IMR-90 (cell line): ENCODE results near the gene TMED3. TPM values are rescaled to one million over a fixed set of nuclear protein-coding genes. Genes with fewer than 3 reads are reported as not detected.

Experiments used
- ATAC-seq: fragments of 200-7000 bp; cut with Tn5 transposase; 2 replicates; pipeline ENCODE4 v1.9.1; 2020; ENCODE audit warnings: low read depth, mild to moderate bottlenecking, moderate library complexity
- BruUV-seq: library from RNA; stranded (reverse); fragments of 400-500 nt; replicated peaks from 2 replicates; lab custom pipeline; 2021; lab: Mats Ljungman, UMichigan
- CTCF ChIA-PET: fragments of 300-600 bp; formaldehyde crosslinking; extraction: SDS; loops from one replicate; lab custom pipeline; 2021; ENCODE audit warnings: antibody characterized with exemption; lab: Yijun Ruan, JAX
- POLR2A ChIA-PET: fragments of 300-600 bp; sonication (Branson Sonifier 250); formaldehyde crosslinking; loops from one replicate; lab custom pipeline; 2022; ENCODE audit warnings: antibody characterized with exemption; ENCODE audit not compliant: unreplicated experiment; lab: Charles Lee
- DNase-seq: peaks from one replicate; pipeline ENCODE4 v3.0.0; 2013
- H2AFZ ChIP-seq: replicated peaks from 2 replicates; pipeline ENCODE3; 2013; ENCODE audit warnings: low read length, mild to moderate bottlenecking; ENCODE audit not compliant: poor library complexity
- H2AK5ac ChIP-seq: 2 replicates; pipeline ENCODE4 v1.6.1; 2013; ENCODE audit warnings: low read depth, low read length, inconsistent platforms
- H2AK9ac ChIP-seq: replicated peaks from 2 replicates; pipeline ENCODE3; 2013; ENCODE audit warnings: mild to moderate bottlenecking, low read depth, low read length, moderate library complexity; ENCODE audit not compliant: poor library complexity
- H2BK120ac ChIP-seq: 2 replicates; pipeline ENCODE4 v1.6.1; 2013; ENCODE audit warnings: low read depth, low read length, inconsistent platforms
- H2BK15ac ChIP-seq: 3 replicates; pipeline ENCODE4 v1.6.1; 2013; ENCODE audit warnings: low read depth, low read length, inconsistent platforms
- H2BK20ac ChIP-seq: 2 replicates; pipeline ENCODE4 v1.6.1; 2013; ENCODE audit warnings: low read depth, mild to moderate bottlenecking, inconsistent platforms, low read length, moderate library complexity
- H2BK5ac ChIP-seq: 2 replicates; pipeline ENCODE4 v1.6.1; 2013; ENCODE audit warnings: mild to moderate bottlenecking, low read depth, low read length, inconsistent platforms; ENCODE audit not compliant: poor library complexity, severe bottlenecking
- H3K14ac ChIP-seq: replicated peaks from 2 replicates; pipeline ENCODE4 v1.6.1; 2013; ENCODE audit warnings: low read depth, low read length, inconsistent platforms
- H3K18ac ChIP-seq: 2 replicates; pipeline ENCODE4 v1.6.1; 2013; ENCODE audit warnings: low read depth, low read length, control low read depth
- H3K23ac ChIP-seq: 2 replicates; pipeline ENCODE4 v1.6.1; 2013; ENCODE audit warnings: low read depth, low read length, inconsistent platforms
- H3K27ac ChIP-seq: 2 replicates; pipeline ENCODE4 v1.5.1; 2013; ENCODE audit warnings: mild to moderate bottlenecking, control low read depth, low read length; ENCODE audit not compliant: insufficient read depth
- H3K27me3 ChIP-seq: 2 replicates; pipeline ENCODE4 v1.6.1; 2013; ENCODE audit warnings: low read length; ENCODE audit not compliant: control insufficient read depth, insufficient read depth
- H3K36me3 ChIP-seq: 2 replicates; pipeline ENCODE4 v1.6.1; 2013; ENCODE audit warnings: low read length, mixed read lengths; ENCODE audit not compliant: control insufficient read depth, insufficient read depth
- H3K4ac ChIP-seq: 2 replicates; pipeline ENCODE4 v1.6.1; 2013; ENCODE audit warnings: low read depth, low read length, inconsistent platforms
- H3K4me1 ChIP-seq: 2 replicates; pipeline ENCODE4 v1.6.1; 2013; ENCODE audit warnings: low read length, mixed read lengths; ENCODE audit not compliant: control insufficient read depth, insufficient read depth
- H3K4me2 ChIP-seq: 2 replicates; pipeline ENCODE4 v1.6.1; 2013; ENCODE audit warnings: low read depth, mild to moderate bottlenecking, control low read depth, low read length, moderate library complexity
- H3K4me3 ChIP-seq: 2 replicates; pipeline ENCODE4 v1.5.1; 2013; ENCODE audit warnings: low read depth, mild to moderate bottlenecking, control low read depth, low read length, moderate library complexity; ENCODE audit not compliant: insufficient read depth
- H3K56ac ChIP-seq: 2 replicates; pipeline ENCODE4 v1.6.1; 2013; ENCODE audit warnings: low read length, inconsistent platforms; ENCODE audit not compliant: insufficient read depth; ENCODE audit errors: extremely low read depth
- H3K79me1 ChIP-seq, 2 experiments: 2 replicates each; pipeline ENCODE4 v1.6.1; 2013; ENCODE audit warnings: low read length in 2 of 2, inconsistent platforms in 1 of 2, low read depth in 1 of 2
- H3K9ac ChIP-seq: 2 replicates; pipeline ENCODE4 v1.6.1; 2013; ENCODE audit warnings: low read depth, low read length, control low read depth
- H3K9me1 ChIP-seq: 2 replicates; pipeline ENCODE4 v1.6.1; 2013; ENCODE audit warnings: low read length, inconsistent platforms; ENCODE audit not compliant: insufficient read depth
- H3K9me3 ChIP-seq: 2 replicates; pipeline ENCODE4 v1.6.1; 2013; ENCODE audit warnings: low read length; ENCODE audit not compliant: control insufficient read depth, insufficient read depth
- H4K20me1 ChIP-seq: 2 replicates; pipeline ENCODE4 v1.6.1; 2013; ENCODE audit warnings: low read length, inconsistent platforms; ENCODE audit not compliant: insufficient read depth
- H4K5ac ChIP-seq: 2 replicates; pipeline ENCODE4 v1.6.1; 2013; ENCODE audit warnings: mild to moderate bottlenecking, low read depth, low read length, control low read depth
- H4K8ac ChIP-seq, 2 experiments: 2 replicates each; pipeline ENCODE4 v1.6.1; 2013; ENCODE audit warnings: low read depth in 2 of 2, low read length in 2 of 2, control low read depth in 1 of 2, inconsistent platforms in 1 of 2
- H4K91ac ChIP-seq: 2 replicates; pipeline ENCODE4 v1.6.1; 2013; ENCODE audit warnings: low read depth, low read length, inconsistent platforms; ENCODE audit not compliant: insufficient read depth
- BHLHE40 ChIP-seq: fragments of 150-350 bp; IDR thresholded peaks from 2 replicates; pipeline ENCODE4 v1.6.1; 2016; ENCODE audit warnings: mild to moderate bottlenecking, low read depth, low read length
- CEBPB ChIP-seq: IDR thresholded peaks from 2 replicates; pipeline ENCODE4 v1.6.1; 2012; ENCODE audit warnings: low read depth, low read length, improper control_type of control experiment
- CHD1 ChIP-seq: IDR thresholded peaks from 2 replicates; pipeline ENCODE4 v1.6.1; 2012; ENCODE audit warnings: low read depth, low read length, improper control_type of control experiment
- CTCF ChIP-seq: conservative IDR thresholded peaks from 2 replicates; pipeline ENCODE4 v1.5.1; 2012; ENCODE audit warnings: mild to moderate bottlenecking, low read depth, low read length, improper control_type of control experiment
- FOS ChIP-seq: fragments of 150-350 bp; IDR thresholded peaks from 2 replicates; pipeline ENCODE4 v1.6.1; 2016; ENCODE audit warnings: low read depth, low read length
- MAFK ChIP-seq: IDR thresholded peaks from 2 replicates; pipeline ENCODE4 v1.6.1; 2012; ENCODE audit warnings: low read depth, low read length, improper control_type of control experiment
- MAZ ChIP-seq: IDR thresholded peaks from 2 replicates; pipeline ENCODE4 v1.6.1; 2012; ENCODE audit warnings: low read depth, mild to moderate bottlenecking, low read length, improper control_type of control experiment, moderate library complexity, borderline replicate concordance
- MXI1 ChIP-seq: IDR thresholded peaks from 2 replicates; pipeline ENCODE4 v1.6.1; 2012; ENCODE audit warnings: low read depth, mild to moderate bottlenecking, low read length, moderate library complexity, borderline replicate concordance
- NFE2L2 ChIP-seq: fragments of 150-350 bp; IDR thresholded peaks from 2 replicates; pipeline ENCODE4 v1.6.1; 2016; ENCODE audit warnings: low read depth, mild to moderate bottlenecking, low read length
- POLR2A ChIP-seq: IDR thresholded peaks from 2 replicates; pipeline ENCODE4 v1.6.1; 2012; ENCODE audit warnings: mild to moderate bottlenecking, low read depth, low read length
- RAD21 ChIP-seq: IDR thresholded peaks from 2 replicates; pipeline ENCODE4 v1.6.1; 2012; ENCODE audit warnings: low read length, improper control_type of control experiment
- RCOR1 ChIP-seq: IDR thresholded peaks from 2 replicates; pipeline ENCODE4 v1.6.1; 2012; ENCODE audit warnings: mild to moderate bottlenecking, low read length, improper control_type of control experiment; ENCODE audit not compliant: insufficient replicate concordance
- RFX5 ChIP-seq: IDR thresholded peaks from 2 replicates; pipeline ENCODE4 v1.8.0; 2012; ENCODE audit warnings: low read depth, mild to moderate bottlenecking, low read length, moderate library complexity
- SMC3 ChIP-seq: fragments of 150-350 bp; IDR thresholded peaks from 2 replicates; pipeline ENCODE4 v1.6.1; 2016; ENCODE audit warnings: low read depth, mild to moderate bottlenecking, antibody characterized with exemption, low read length, moderate library complexity
- USF2 ChIP-seq: fragments of 150-350 bp; IDR thresholded peaks from 2 replicates; pipeline ENCODE4 v1.6.1; 2017; ENCODE audit warnings: mild to moderate bottlenecking, antibody characterized with exemption, low read length, low read depth
- WGBS, 2 experiments: methylation state at CpG; one replicate each; pipeline versions ENCODE4 v1.1.5 to v1.1.7; 2013; ENCODE audit warnings: missing lambda C conversion rate in 2 of 2; ENCODE audit not compliant: insufficient read length in 1 of 2; ENCODE audit errors: extremely low coverage in 2 of 2; 5-methylcytosine and 5-hydroxymethylcytosine counted together
- dilution Hi-C: fragments of 300-500 bp; cut with HindIII; formaldehyde crosslinking; loops from one replicate; pipeline ENCODE4 v1.14.3; 2018; ENCODE audit warnings: low sequenced_read_pairs; ENCODE audit not compliant: unreplicated experiment
- in situ Hi-C: fragments of 300-500 bp; cut with MboI; formaldehyde crosslinking; loops from 3 replicates; pipeline ENCODE4 v1.14.3; 2019; ENCODE audit warnings: low sequenced_read_pairs, inconsistent platforms, mixed read lengths
- intact Hi-C: fragments of 100-400 bp; cut with micrococcal nuclease; formaldehyde crosslinking; loops from 2 replicates; pipeline ENCODE4 v1.10.0; 2022
- polyA plus RNA-seq, 3 experiments: library from polyadenylated mRNA; depleted of rRNA; stranded (reverse); fragments of >200 nt; gene quantifications; 2 replicates each; pipeline ENCODE4 v1.2.3, GENCODE V29; 2012; ENCODE audit warnings: low replicate concordance in 1 of 3
- total RNA-seq: library from RNA; depleted of rRNA; stranded (reverse); fragments of >200 nt; gene quantifications from 2 replicates; pipeline ENCODE4 v1.2.3, GENCODE V29; 2012
- TF ChIP-seq, protein P1 (sequence below): fragments of 150-350 bp; IDR thresholded peaks from 2 replicates; pipeline ENCODE4 v1.6.1; 2016; ENCODE audit warnings: low read depth, mild to moderate bottlenecking, low read length, moderate library complexity, borderline replicate concordance

Gene TMED3
- total and polyA plus RNA-seq, 2 of the 4 experiments (the other 2 are of a cell fraction), result 170 to 237 TPM

- H3K27me3 ChIP-seq, result no peaks in the 10 kb centered on the region; the same call in 1 of the 2 replicates
- no peak overlapping the region for H3K4me3 ChIP-seq
- H2BK5ac ChIP-seq, result no peak overlapping the region
- H4K91ac ChIP-seq, result no peak overlapping the region
- ChIA-PET POLR2A (no interaction called here), CTCF (no interaction called here)
- H3K4ac ChIP-seq, result no peak overlapping the region
- no peaks in the 10 kb centered on the region for H3K9me3 ChIP-seq
- dilution Hi-C loops, result no loop called here
- H3K4me2 ChIP-seq, result no peak overlapping the region
- H3K23ac ChIP-seq, result no peak overlapping the region
- ATAC-seq (no peak), DNase-seq (no peak)
- no peak overlapping the region for H2BK120ac ChIP-seq
- WGBS, 2 experiments, result no CpG with 5 or more reads among the region's 4 CpGs
- no peak overlapping the region for H3K18ac ChIP-seq
- in situ Hi-C loops, result no loop called here
- no peak overlapping the region for H3K56ac ChIP-seq
- H4K8ac ChIP-seq, result no peak overlapping the region
- H3K27ac ChIP-seq, result no peak overlapping the region
- H3K79me1 ChIP-seq, result no peaks in the 10 kb centered on the region
- BruUV-seq, result no TSS peak
- H2BK15ac ChIP-seq, result no peak overlapping the region
- H3K36me3 ChIP-seq, result no peaks in the 10 kb centered on the region
- H3K9ac ChIP-seq, result no peak overlapping the region
- no peak overlapping the region for H4K5ac ChIP-seq
- H2AK5ac ChIP-seq, result no peak overlapping the region
- H3K14ac ChIP-seq, result no peak overlapping the region
- no peaks in the 10 kb centered on the region for H4K20me1 ChIP-seq
- intact Hi-C loops, result no loop called here
- no peak overlapping the region for H2BK20ac ChIP-seq
- H3K9me1 ChIP-seq, result no peaks in the 10 kb centered on the region
- no peak overlapping the region for H2AK9ac ChIP-seq
- TF ChIP-seq MAZ (no peak), SMC3 (no peak), NFE2L2 (no peak), USF2 (no peak), RFX5 (no peak), CEBPB (no peak), RAD21 (no peak), CHD1 (no peak), POLR2A (no peak), BHLHE40 (no peak), CTCF (no peak), MXI1 (no peak), MAFK (no peak), RCOR1 (no peak), FOS (no peak)
- TF ChIP-seq, protein P1, sequence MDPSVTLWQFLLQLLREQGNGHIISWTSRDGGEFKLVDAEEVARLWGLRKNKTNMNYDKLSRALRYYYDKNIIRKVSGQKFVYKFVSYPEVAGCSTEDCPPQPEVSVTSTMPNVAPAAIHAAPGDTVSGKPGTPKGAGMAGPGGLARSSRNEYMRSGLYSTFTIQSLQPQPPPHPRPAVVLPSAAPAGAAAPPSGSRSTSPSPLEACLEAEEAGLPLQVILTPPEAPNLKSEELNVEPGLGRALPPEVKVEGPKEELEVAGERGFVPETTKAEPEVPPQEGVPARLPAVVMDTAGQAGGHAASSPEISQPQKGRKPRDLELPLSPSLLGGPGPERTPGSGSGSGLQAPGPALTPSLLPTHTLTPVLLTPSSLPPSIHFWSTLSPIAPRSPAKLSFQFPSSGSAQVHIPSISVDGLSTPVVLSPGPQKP, result no peak
- H2AFZ ChIP-seq, result no peak overlapping the region
- no peaks in the 10 kb centered on the region for H3K4me1 ChIP-seq
Measured at GRCh38 chr15:79292011-79292410, 18.9 kb upstream of the TMED3 start.
